HG03342 (cell line): ENCODE measurements around the gene UBA1.

ENCODE experiments used
- ATAC-seq: cut with Tn5 transposase; IDR thresholded peaks from one replicate; pipeline ENCODE4 v1.9.1; 2021; ENCODE audit warnings: mild to moderate bottlenecking, moderate library complexity; ENCODE audit not compliant: unreplicated experiment

Gene UBA1

GRCh38 chrX:47187106-47187677, 6.4 kb upstream of the UBA1 start:
- no peak for ATAC-seq

GRCh38 chrX:47189906-47190305, 3.7 kb upstream of the UBA1 start:
- ATAC-seq, result no peak

GRCh38 chrX:47190445-47191269, 3.0 kb upstream of the UBA1 start:
- peak; percentile 45 for ATAC-seq

- ATAC-seq, result no peak
Measured at GRCh38 chrX:47191331-47191730, 2.3 kb upstream of the UBA1 start.

GRCh38 chrX:47191806-47192401, 1.7 kb upstream of the UBA1 start:
- no peak for ATAC-seq

GRCh38 chrX:47194194-47194787, 662 bp downstream of the UBA1 start:
- no peak for ATAC-seq

GRCh38 chrX:47196098-47196497, 2.5 kb downstream of the UBA1 start:
- ATAC-seq, result no peak

- ATAC-seq, result no peak
Measured at GRCh38 chrX:47197526-47197925, 3.9 kb downstream of the UBA1 start.

GRCh38 chrX:47198026-47198686, 4.5 kb downstream of the UBA1 start:
- no peak for ATAC-seq

GRCh38 chrX:47198687-47199080, 5.1 kb downstream of the UBA1 start:
- no peak for ATAC-seq

GRCh38 chrX:47199286-47199685, 5.7 kb downstream of the UBA1 start:
- no peak for ATAC-seq

GRCh38 chrX:47200385-47201150, 6.9 kb downstream of the UBA1 start:
- no peak for ATAC-seq

GRCh38 chrX:47201345-47201944, 7.8 kb downstream of the UBA1 start:
- ATAC-seq, result no peak

- ATAC-seq, result no peak
Measured at GRCh38 chrX:47202316-47202715, 8.7 kb downstream of the UBA1 start.

- ATAC-seq, result no peak
Measured at GRCh38 chrX:47202877-47203276, 9.2 kb downstream of the UBA1 start.

GRCh38 chrX:47204970-47205369, 11.3 kb downstream of the UBA1 start:
- no peak for ATAC-seq

- no peak for ATAC-seq
Measured at GRCh38 chrX:47206316-47206715, 12.7 kb downstream of the UBA1 start.

- no peak for ATAC-seq
Measured at GRCh38 chrX:47208108-47208507, 14.5 kb downstream of the UBA1 start.

GRCh38 chrX:47209508-47210238, 16.0 kb downstream of the UBA1 start:
- ATAC-seq, result no peak
